ENCODE measurements around the gene MAG.
"Not testable (repeated sequence)": the region's sequence is repeated elsewhere in the genome, so short reads cannot be mapped to it uniquely, and the experiment has no call there.

Gene MAG

DNA sequence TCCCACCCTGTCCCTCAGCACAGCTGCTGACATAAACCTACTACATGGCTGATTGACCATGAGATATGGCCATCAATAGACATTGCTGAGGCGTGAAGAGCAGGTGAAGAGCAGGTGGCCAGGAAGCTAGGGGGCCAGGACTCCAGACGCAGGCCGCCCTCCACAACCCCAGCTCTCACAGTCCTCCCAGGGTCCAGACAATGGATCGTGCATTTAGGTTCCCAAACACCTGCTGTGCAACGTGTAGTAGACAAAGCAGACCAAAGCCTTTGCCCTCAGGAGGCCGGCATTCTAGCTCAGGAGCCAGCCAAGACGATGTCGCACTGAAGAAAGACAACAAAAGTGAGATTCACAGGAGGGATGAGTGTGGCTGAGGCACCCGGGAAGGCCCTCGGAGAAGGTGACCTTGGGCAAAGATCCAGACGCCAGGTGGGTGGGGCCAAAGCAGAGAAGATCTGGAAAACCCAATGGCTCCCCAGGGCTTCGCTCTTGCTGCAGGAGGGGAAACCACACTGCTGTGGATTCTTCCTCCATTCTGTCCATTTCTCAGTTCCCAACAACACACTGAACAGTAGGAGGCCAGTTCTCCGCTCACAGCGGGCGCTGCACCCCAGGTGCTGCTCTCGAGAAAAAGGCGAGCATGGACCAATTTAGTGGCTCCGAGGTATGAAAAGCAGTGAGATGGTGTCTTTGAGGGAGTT, 57.1 kb downstream of the MAG start:
- peaks cover 33% of the 10 kb centered on the region for H3K4me1 Mint-ChIP-seq
- H3K27me3 Mint-ChIP-seq, result no peaks in the 10 kb centered on the region
- H3K36me3 Mint-ChIP-seq, result no peaks in the 10 kb centered on the region
- no peak overlapping the region for H3K4me3 Mint-ChIP-seq
- H3K9me3 Mint-ChIP-seq, result no peaks in the 10 kb centered on the region
- H3K27ac Mint-ChIP-seq, result peak overlapping the region; percentile 14

GRCh38 chr19:35349614-35350521, 57.9 kb downstream of the MAG start:
- peak overlapping the region; percentile 14 for H3K27ac Mint-ChIP-seq
- H3K27me3 Mint-ChIP-seq, result no peaks in the 10 kb centered on the region
- no peak overlapping the region for H3K4me3 Mint-ChIP-seq
- no peaks in the 10 kb centered on the region for H3K9me3 Mint-ChIP-seq
- H3K4me1 Mint-ChIP-seq, result peaks cover 33% of the 10 kb centered on the region
- H3K36me3 Mint-ChIP-seq, result no peaks in the 10 kb centered on the region

GRCh38 chr19:35350591-35350990, 58.6 kb downstream of the MAG start:
- Mint-ChIP-seq H3K9me3 (no peaks in the 10 kb centered on the region), H3K4me3 (no peak overlapping the region), H3K4me1 (peaks cover 32% of the 10 kb centered on the region), H3K27ac (peak overlapping the region; percentile 30), H3K27me3 (no peaks in the 10 kb centered on the region), H3K36me3 (no peaks in the 10 kb centered on the region)

- Mint-ChIP-seq H3K9me3 (no peaks in the 10 kb centered on the region), H3K36me3 (no peaks in the 10 kb centered on the region), H3K27ac (no peak overlapping the region), H3K4me1 (peaks cover 22% of the 10 kb centered on the region), H3K4me3 (no peak overlapping the region), H3K27me3 (no peaks in the 10 kb centered on the region)
Measured at GRCh38 chr19:35351411-35352176, 59.6 kb downstream of the MAG start.

- no peak overlapping the region for H3K4me3 Mint-ChIP-seq
- H3K27me3 Mint-ChIP-seq, result no peaks in the 10 kb centered on the region
- no peaks in the 10 kb centered on the region for H3K9me3 Mint-ChIP-seq
- H3K27ac Mint-ChIP-seq, result no peak overlapping the region
- peaks cover 17% of the 10 kb centered on the region for H3K4me1 Mint-ChIP-seq
- no peaks in the 10 kb centered on the region for H3K36me3 Mint-ChIP-seq
Measured at GRCh38 chr19:35352177-35352447, 60.2 kb downstream of the MAG start.

DNA sequence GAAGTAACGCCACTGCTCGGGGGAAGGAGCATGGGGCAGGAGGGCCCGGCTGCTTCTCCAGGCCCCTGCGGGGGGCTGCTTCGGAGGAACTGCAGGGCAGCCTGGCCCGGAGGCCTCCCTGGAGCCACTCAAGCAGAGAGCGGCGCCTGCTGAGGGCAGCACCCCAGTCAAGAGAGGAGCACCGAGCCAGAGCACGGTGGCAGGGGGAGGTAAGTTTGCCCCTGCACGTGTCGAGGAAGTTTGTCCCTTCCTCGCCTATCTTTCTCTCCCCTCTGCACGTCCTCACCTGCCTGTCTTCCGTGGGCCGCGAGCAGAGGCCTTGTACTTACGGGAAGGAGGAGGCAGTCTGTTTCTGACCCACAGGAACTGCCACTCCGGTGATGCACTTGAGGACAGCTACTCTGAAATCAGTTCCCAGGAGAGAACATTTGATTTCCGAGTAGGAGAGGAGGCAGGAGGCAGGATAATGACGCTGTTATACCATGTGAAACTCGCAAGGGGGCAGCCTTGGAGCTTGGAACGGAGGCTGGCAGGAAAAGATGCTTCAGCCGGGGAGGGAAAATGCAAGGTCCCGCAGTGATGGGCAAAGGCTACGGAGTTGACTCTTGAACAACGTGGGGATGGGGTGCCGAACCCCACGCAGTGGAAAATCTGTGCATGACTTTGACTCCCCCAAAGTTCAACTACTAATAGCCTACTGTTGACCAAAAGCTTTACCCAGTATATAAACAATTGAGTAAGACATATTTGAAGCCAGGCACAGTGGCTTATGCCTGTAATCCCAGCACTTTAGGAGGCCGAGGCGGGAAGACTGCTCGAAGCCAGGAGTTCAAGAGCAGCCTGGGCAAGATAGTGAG, 60.7 kb downstream of the MAG start:
- Mint-ChIP-seq H3K4me3 (no peak overlapping the region), H3K36me3 (no peaks in the 10 kb centered on the region), H3K9me3 (no peaks in the 10 kb centered on the region), H3K27ac (no peak overlapping the region), H3K27me3 (no peaks in the 10 kb centered on the region), H3K4me1 (peaks cover 11% of the 10 kb centered on the region)

- H3K27me3 Mint-ChIP-seq, result no peaks in the 10 kb centered on the region
- no peaks in the 10 kb centered on the region for H3K9me3 Mint-ChIP-seq
- H3K4me1 Mint-ChIP-seq, result peaks cover 13% of the 10 kb centered on the region
- no peak overlapping the region for H3K4me3 Mint-ChIP-seq
- no peaks in the 10 kb centered on the region for H3K36me3 Mint-ChIP-seq
- H3K27ac Mint-ChIP-seq, result no peak overlapping the region
Measured at GRCh38 chr19:35353635-35354034, 61.7 kb downstream of the MAG start.

- H3K4me3 Mint-ChIP-seq, result no peak overlapping the region
Measured at GRCh38 chr19:35354898-35355297, 62.9 kb downstream of the MAG start.

DNA sequence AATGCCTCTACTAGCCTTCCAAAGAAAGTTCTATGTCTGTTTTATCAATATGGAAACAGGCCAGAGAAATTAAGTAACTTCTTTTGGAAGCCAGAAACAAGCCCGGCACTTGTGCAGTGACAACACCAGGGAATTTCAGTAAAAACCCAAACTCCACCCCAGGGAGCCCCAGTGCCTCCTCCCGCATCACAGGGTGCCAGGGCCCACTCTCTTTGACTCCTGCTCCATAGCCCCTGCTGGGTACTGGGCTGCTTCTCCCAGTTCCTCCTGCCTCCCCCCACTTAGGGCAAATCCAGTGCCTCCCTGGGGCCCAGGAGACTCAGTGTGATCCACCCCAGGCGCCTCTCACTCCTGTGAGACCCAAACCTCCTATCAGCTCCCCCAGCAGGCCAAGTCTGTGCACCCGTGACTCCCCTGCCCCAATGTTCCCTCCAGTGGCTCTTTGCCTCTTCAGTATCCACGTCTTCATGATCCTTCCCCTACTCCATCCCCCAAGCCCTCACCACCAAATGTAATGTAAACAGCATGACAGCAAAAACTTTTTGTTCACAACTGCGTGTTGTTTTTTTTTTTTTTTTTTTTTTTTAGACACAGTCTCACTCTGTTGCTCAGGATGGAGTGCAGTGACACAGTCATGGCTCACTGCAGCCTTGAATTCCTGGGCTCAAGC, 64.0 kb downstream of the MAG start:
- no peak overlapping the region for H3K27ac Mint-ChIP-seq
- H3K4me3 Mint-ChIP-seq, result no peak overlapping the region
- peaks cover 13% of the 10 kb centered on the region for H3K4me1 Mint-ChIP-seq
- no peaks in the 10 kb centered on the region for H3K9me3 Mint-ChIP-seq
- no peaks in the 10 kb centered on the region for H3K27me3 Mint-ChIP-seq
- no peaks in the 10 kb centered on the region for H3K36me3 Mint-ChIP-seq

More at GRCh38 chr19:35354898-35355297, 62.9 kb downstream of the MAG start:
- H3K9me3 Mint-ChIP-seq, result no peaks in the 10 kb centered on the region
- H3K27ac Mint-ChIP-seq, result no peak overlapping the region
- no peaks in the 10 kb centered on the region for H3K36me3 Mint-ChIP-seq
- no peaks in the 10 kb centered on the region for H3K27me3 Mint-ChIP-seq
- peaks cover 13% of the 10 kb centered on the region for H3K4me1 Mint-ChIP-seq

DNA sequence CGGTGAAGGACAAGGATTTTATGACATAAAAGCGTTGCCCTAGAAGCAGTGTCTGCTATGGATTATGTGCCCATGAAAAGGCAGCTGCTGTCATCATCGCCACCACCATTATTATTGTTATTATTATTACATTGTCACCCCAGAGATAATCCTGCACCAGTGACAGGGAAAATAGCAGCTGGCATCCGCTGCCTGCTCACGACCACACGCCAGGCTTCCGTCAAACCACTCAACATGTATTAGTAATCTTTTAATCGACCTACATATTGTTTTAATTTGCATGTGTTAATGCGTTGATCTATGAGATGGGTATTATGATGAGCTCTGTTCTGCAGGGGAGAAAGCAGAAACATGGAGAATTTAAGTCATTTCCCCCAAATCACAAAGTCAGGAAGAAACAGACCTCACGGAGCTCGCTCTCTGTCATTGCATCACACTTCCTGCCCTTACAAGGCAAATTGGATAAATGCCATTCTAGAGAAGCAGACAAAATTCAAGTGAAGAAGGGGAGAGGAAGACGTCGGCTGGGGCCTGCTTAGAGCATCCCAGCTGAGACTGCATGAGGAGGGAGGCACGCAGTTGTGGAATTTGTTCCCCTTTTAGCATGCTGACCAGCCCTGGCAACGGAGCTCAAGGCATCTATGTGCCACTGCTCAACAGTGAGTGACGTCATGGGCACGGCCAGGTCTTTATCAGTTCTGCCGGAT, 66.1 kb downstream of the MAG start, which contains the start of gene FFAR3:
FFAR3 (plus strand) TSS at position 594 of the 707 bp plus-strand sequence. CDS start 431 bp downstream, outside the sequence.
- peaks cover 8% of the 10 kb centered on the region for H3K4me1 Mint-ChIP-seq
- no peaks in the 10 kb centered on the region for H3K9me3 Mint-ChIP-seq
- no peaks in the 10 kb centered on the region for H3K27me3 Mint-ChIP-seq
- H3K36me3 Mint-ChIP-seq, result no peaks in the 10 kb centered on the region
- H3K27ac Mint-ChIP-seq, result no peak within 1 kb of the TSS
- peak within 1 kb of the TSS; percentile 45 for H3K4me3 Mint-ChIP-seq

DNA sequence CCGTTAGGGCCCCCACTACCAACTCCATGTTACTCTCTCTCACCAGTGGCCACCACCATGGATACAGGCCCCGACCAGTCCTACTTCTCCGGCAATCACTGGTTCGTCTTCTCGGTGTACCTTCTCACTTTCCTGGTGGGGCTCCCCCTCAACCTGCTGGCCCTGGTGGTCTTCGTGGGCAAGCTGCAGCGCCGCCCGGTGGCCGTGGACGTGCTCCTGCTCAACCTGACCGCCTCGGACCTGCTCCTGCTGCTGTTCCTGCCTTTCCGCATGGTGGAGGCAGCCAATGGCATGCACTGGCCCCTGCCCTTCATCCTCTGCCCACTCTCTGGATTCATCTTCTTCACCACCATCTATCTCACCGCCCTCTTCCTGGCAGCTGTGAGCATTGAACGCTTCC, 66.9 kb downstream of the MAG start:
- H3K4me3 Mint-ChIP-seq, H3K4me1 Mint-ChIP-seq, H3K9me3 Mint-ChIP-seq, H3K36me3 Mint-ChIP-seq, H3K27ac Mint-ChIP-seq, H3K27me3 Mint-ChIP-seq: not testable (repeated sequence)

- H3K36me3 Mint-ChIP-seq, H3K27ac Mint-ChIP-seq, H3K4me1 Mint-ChIP-seq, H3K27me3 Mint-ChIP-seq, H3K9me3 Mint-ChIP-seq, H3K4me3 Mint-ChIP-seq: not testable (repeated sequence)
Measured at GRCh38 chr19:35359395-35359794, 67.4 kb downstream of the MAG start.

DNA sequence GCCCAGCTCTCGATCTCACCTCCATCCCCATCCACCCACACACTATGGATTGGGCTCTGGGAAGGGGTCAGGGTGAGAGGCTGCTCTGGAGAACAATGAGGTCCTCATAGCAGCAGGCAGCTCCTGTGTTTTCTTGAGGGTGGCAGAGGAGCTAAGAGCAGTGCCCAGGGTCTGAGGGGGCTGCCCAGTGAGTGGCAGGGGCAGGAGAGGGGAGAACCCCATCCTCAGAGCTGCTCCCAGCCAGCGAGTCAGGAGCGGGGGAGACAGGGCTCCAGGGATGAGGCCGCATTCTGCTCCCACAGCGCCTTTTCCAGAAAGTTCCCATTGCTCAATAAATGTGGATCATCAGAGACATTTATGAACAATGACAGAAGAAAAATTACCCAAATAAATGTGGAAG, 68.1 kb downstream of the MAG start:
- H3K4me3 Mint-ChIP-seq, H3K27me3 Mint-ChIP-seq: not testable (repeated sequence)

GRCh38 chr19:35360880-35361420, 69.0 kb downstream of the MAG start:
- peaks cover 8% of the 10 kb centered on the region for H3K4me1 Mint-ChIP-seq
- no peak overlapping the region for H3K4me3 Mint-ChIP-seq
- no peaks in the 10 kb centered on the region for H3K36me3 Mint-ChIP-seq
- H3K9me3 Mint-ChIP-seq, result no peaks in the 10 kb centered on the region
- no peaks in the 10 kb centered on the region for H3K27me3 Mint-ChIP-seq
- H3K27ac Mint-ChIP-seq, result no peak overlapping the region

More for the DNA sequence above, 68.1 kb downstream of the MAG start:
- not testable (repeated sequence) for H3K9me3 Mint-ChIP-seq, H3K4me1 Mint-ChIP-seq, H3K27ac Mint-ChIP-seq, H3K36me3 Mint-ChIP-seq

All from activated naive CD4-positive, alpha-beta T cell treated with anti-CD3 and anti-CD28 coated beads, Interleukin-2, amount 50 U/mL, for 24 hours (primary cell).